ENCODE results near the gene GDF11.

The GDF11 gene

GRCh38 chr12:55795950-55796349, 53.0 kb downstream of the GDF11 start:
- no peak for DNase-seq (ENCODE audit: low spot score)

GRCh38 chr12:55797068-55797467, 54.1 kb downstream of the GDF11 start:
- peak; percentile 71 for DNase-seq (ENCODE audit: low spot score)

DNA sequence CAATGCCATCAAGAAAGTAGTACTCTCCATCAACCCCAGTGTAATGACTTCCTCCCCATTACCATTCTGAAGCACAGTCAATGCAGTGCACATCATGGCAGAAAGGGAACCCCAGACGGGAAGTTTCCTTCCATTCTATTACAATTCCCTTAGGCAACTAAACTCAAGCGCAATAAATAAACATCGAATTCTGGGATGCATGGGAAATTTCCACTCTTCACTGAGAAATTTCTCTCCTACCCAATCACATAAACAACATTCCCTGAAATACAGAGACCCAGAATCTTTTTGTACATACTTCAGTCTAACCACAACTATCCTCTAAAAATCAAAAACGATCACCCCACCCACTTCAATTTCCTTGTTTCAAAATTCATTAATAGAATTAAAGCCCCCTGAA, 54.6 kb downstream of the GDF11 start:
- no peak for DNase-seq (ENCODE audit: low spot score)

Data from HuH-7 (cell line).